Measurements from ENCODE around the gene MKRN1. TPM values are rescaled to one million over a fixed set of nuclear protein-coding genes. Genes with fewer than 3 reads are reported as not detected.
"Not testable (repeated sequence)": the region's sequence is repeated elsewhere in the genome, so short reads cannot be mapped to it uniquely, and the experiment has no call there.

Gene MKRN1
- polyA plus RNA-seq, 2 donors, result 35.5 to 38.1 TPM

- no peaks in the 10 kb centered on the region for H3K36me3 ChIP-seq (ENCODE audit: control insufficient read depth in 2 of 2, insufficient read depth in 2 of 2, low read length in 1 of 2)
- no peaks in the 10 kb centered on the region for H3K27me3 ChIP-seq (ENCODE audit: control insufficient read depth in 1 of 2, insufficient read depth in 2 of 2, low read length in 2 of 2)
- H3K9me3 ChIP-seq (ENCODE audit: control insufficient read depth in 2 of 2, insufficient read depth in 1 of 2, low read depth in 1 of 2, low read length in 1 of 2), result no peaks in the 10 kb centered on the region
- no peaks in the 10 kb centered on the region for H3K4me1 ChIP-seq (ENCODE audit: control insufficient read depth in 2 of 2, insufficient read depth in 2 of 2, low read length in 1 of 2)
- WGBS, 2 donors, result 24 to 29% methylated on average over 9 of the region's 9 CpGs
- H3K27ac ChIP-seq (ENCODE audit: low read depth in 2 of 2, low read length in 1 of 2), result no peak overlapping the region
- no peak overlapping the region for H3K4me3 ChIP-seq (ENCODE audit: low read depth in 1 of 2, low read length in 2 of 2)
Observed at GRCh38 chr7:140512317-140513000, 33.2 kb upstream of the MKRN1 start.

GRCh38 chr7:140509789-140510188, 30.5 kb upstream of the MKRN1 start:
- Histone ChIP-seq H3K27ac (ENCODE audit: low read depth in 2 of 2, low read length in 1 of 2) (no peak overlapping the region), H3K36me3 (ENCODE audit: control insufficient read depth in 2 of 2, insufficient read depth in 2 of 2, low read length in 1 of 2) (no peaks in the 10 kb centered on the region), H3K4me3 (ENCODE audit: low read depth in 1 of 2, low read length in 2 of 2) (no peak overlapping the region), H3K4me1 (ENCODE audit: control insufficient read depth in 2 of 2, insufficient read depth in 2 of 2, low read length in 1 of 2) (no peaks in the 10 kb centered on the region), H3K9me3 (ENCODE audit: control insufficient read depth in 2 of 2, insufficient read depth in 1 of 2, low read depth in 1 of 2, low read length in 1 of 2) (no peaks in the 10 kb centered on the region), H3K27me3 (ENCODE audit: control insufficient read depth in 1 of 2, insufficient read depth in 2 of 2, low read length in 2 of 2) (no peaks in the 10 kb centered on the region)
- WGBS, 2 donors, result 46 to 52% methylated on average over 5 of the region's 5 CpGs

GRCh38 chr7:140507556-140507955, 28.3 kb upstream of the MKRN1 start:
- H3K27ac ChIP-seq (ENCODE audit: low read depth in 2 of 2, low read length in 1 of 2); H3K4me1 ChIP-seq (ENCODE audit: control insufficient read depth in 2 of 2, insufficient read depth in 2 of 2, low read length in 1 of 2); H3K27me3 ChIP-seq (ENCODE audit: control insufficient read depth in 1 of 2, insufficient read depth in 2 of 2, low read length in 2 of 2); H3K36me3 ChIP-seq (ENCODE audit: control insufficient read depth in 2 of 2, insufficient read depth in 2 of 2, low read length in 1 of 2); H3K4me3 ChIP-seq (ENCODE audit: low read depth in 1 of 2, low read length in 2 of 2); H3K9me3 ChIP-seq (ENCODE audit: control insufficient read depth in 2 of 2, insufficient read depth in 1 of 2, low read depth in 1 of 2, low read length in 1 of 2): not testable (repeated sequence)
- WGBS, 2 donors, result 76 to 83% methylated on average over 6 of the region's 6 CpGs

GRCh38 chr7:140506788-140507464, 27.6 kb upstream of the MKRN1 start:
- 42 to 43% methylated on average over 5 of the region's 5 CpGs for WGBS, 2 donors
- H3K27ac ChIP-seq (ENCODE audit: low read depth in 2 of 2, low read length in 1 of 2), result peak overlapping the region in 1 of 2 donors; percentile 34
- H3K4me1 ChIP-seq (ENCODE audit: control insufficient read depth in 2 of 2, insufficient read depth in 2 of 2, low read length in 1 of 2), result no peaks in the 10 kb centered on the region
- no peaks in the 10 kb centered on the region for H3K36me3 ChIP-seq (ENCODE audit: control insufficient read depth in 2 of 2, insufficient read depth in 2 of 2, low read length in 1 of 2)
- H3K4me3 ChIP-seq (ENCODE audit: low read depth in 1 of 2, low read length in 2 of 2), result no peak overlapping the region
- no peaks in the 10 kb centered on the region for H3K27me3 ChIP-seq (ENCODE audit: control insufficient read depth in 1 of 2, insufficient read depth in 2 of 2, low read length in 2 of 2)
- no peaks in the 10 kb centered on the region for H3K9me3 ChIP-seq (ENCODE audit: control insufficient read depth in 2 of 2, insufficient read depth in 1 of 2, low read depth in 1 of 2, low read length in 1 of 2)

- H3K4me3 ChIP-seq (ENCODE audit: low read depth in 1 of 2, low read length in 2 of 2), result no peak overlapping the region
- H3K36me3 ChIP-seq (ENCODE audit: control insufficient read depth in 2 of 2, insufficient read depth in 2 of 2, low read length in 1 of 2), result no peaks in the 10 kb centered on the region
- no peak overlapping the region for H3K27ac ChIP-seq (ENCODE audit: low read depth in 2 of 2, low read length in 1 of 2)
- no peaks in the 10 kb centered on the region for H3K4me1 ChIP-seq (ENCODE audit: control insufficient read depth in 2 of 2, insufficient read depth in 2 of 2, low read length in 1 of 2)
- 70 to 88% methylated on average over 5 of the region's 5 CpGs for WGBS, 2 donors
- no peaks in the 10 kb centered on the region for H3K27me3 ChIP-seq (ENCODE audit: control insufficient read depth in 1 of 2, insufficient read depth in 2 of 2, low read length in 2 of 2)
- no peaks in the 10 kb centered on the region for H3K9me3 ChIP-seq (ENCODE audit: control insufficient read depth in 2 of 2, insufficient read depth in 1 of 2, low read depth in 1 of 2, low read length in 1 of 2)
Observed at GRCh38 chr7:140501966-140502365, 22.7 kb upstream of the MKRN1 start.

- 95 to 98% methylated on average over 7 of the region's 7 CpGs for WGBS, 2 donors
- not testable (repeated sequence) for H3K27ac ChIP-seq (ENCODE audit: low read depth in 2 of 2, low read length in 1 of 2); H3K4me1 ChIP-seq (ENCODE audit: control insufficient read depth in 2 of 2, insufficient read depth in 2 of 2, low read length in 1 of 2); H3K27me3 ChIP-seq (ENCODE audit: control insufficient read depth in 1 of 2, insufficient read depth in 2 of 2, low read length in 2 of 2); H3K4me3 ChIP-seq (ENCODE audit: low read depth in 1 of 2, low read length in 2 of 2); H3K9me3 ChIP-seq (ENCODE audit: control insufficient read depth in 2 of 2, insufficient read depth in 1 of 2, low read depth in 1 of 2, low read length in 1 of 2); H3K36me3 ChIP-seq (ENCODE audit: control insufficient read depth in 2 of 2, insufficient read depth in 2 of 2, low read length in 1 of 2)
Observed at GRCh38 chr7:140497807-140498206, 18.5 kb upstream of the MKRN1 start.

GRCh38 chr7:140497241-140497769, 18.0 kb upstream of the MKRN1 start:
- H3K27ac ChIP-seq (ENCODE audit: low read depth in 2 of 2, low read length in 1 of 2), result no peak overlapping the region
- WGBS, 2 donors, result 73 to 74% methylated on average over 5 of the region's 5 CpGs
- no peak overlapping the region for H3K4me3 ChIP-seq (ENCODE audit: low read depth in 1 of 2, low read length in 2 of 2)
- H3K27me3 ChIP-seq (ENCODE audit: control insufficient read depth in 1 of 2, insufficient read depth in 2 of 2, low read length in 2 of 2), result no peaks in the 10 kb centered on the region
- no peaks in the 10 kb centered on the region for H3K9me3 ChIP-seq (ENCODE audit: control insufficient read depth in 2 of 2, insufficient read depth in 1 of 2, low read depth in 1 of 2, low read length in 1 of 2)
- no peaks in the 10 kb centered on the region for H3K36me3 ChIP-seq (ENCODE audit: control insufficient read depth in 2 of 2, insufficient read depth in 2 of 2, low read length in 1 of 2)
- no peaks in the 10 kb centered on the region for H3K4me1 ChIP-seq (ENCODE audit: control insufficient read depth in 2 of 2, insufficient read depth in 2 of 2, low read length in 1 of 2)

- Histone ChIP-seq H3K36me3 (ENCODE audit: control insufficient read depth in 2 of 2, insufficient read depth in 2 of 2, low read length in 1 of 2) (no peaks in the 10 kb centered on the region), H3K27ac (ENCODE audit: low read depth in 2 of 2, low read length in 1 of 2) (no peak overlapping the region), H3K4me1 (ENCODE audit: control insufficient read depth in 2 of 2, insufficient read depth in 2 of 2, low read length in 1 of 2) (no peaks in the 10 kb centered on the region), H3K4me3 (ENCODE audit: low read depth in 1 of 2, low read length in 2 of 2) (no peak overlapping the region), H3K9me3 (ENCODE audit: control insufficient read depth in 2 of 2, insufficient read depth in 1 of 2, low read depth in 1 of 2, low read length in 1 of 2) (no peaks in the 10 kb centered on the region), H3K27me3 (ENCODE audit: control insufficient read depth in 1 of 2, insufficient read depth in 2 of 2, low read length in 2 of 2) (no peaks in the 10 kb centered on the region)
- WGBS, 2 donors, result 89 to 94% methylated on average over 8 of the region's 9 CpGs
Observed at GRCh38 chr7:140495514-140496097, 16.3 kb upstream of the MKRN1 start.

- Histone ChIP-seq H3K4me3 (ENCODE audit: low read depth in 1 of 2, low read length in 2 of 2) (no peak overlapping the region), H3K4me1 (ENCODE audit: control insufficient read depth in 2 of 2, insufficient read depth in 2 of 2, low read length in 1 of 2) (no peaks in the 10 kb centered on the region), H3K9me3 (ENCODE audit: control insufficient read depth in 2 of 2, insufficient read depth in 1 of 2, low read depth in 1 of 2, low read length in 1 of 2) (no peaks in the 10 kb centered on the region), H3K27me3 (ENCODE audit: control insufficient read depth in 1 of 2, insufficient read depth in 2 of 2, low read length in 2 of 2) (no peaks in the 10 kb centered on the region), H3K27ac (ENCODE audit: low read depth in 2 of 2, low read length in 1 of 2) (no peak overlapping the region), H3K36me3 (ENCODE audit: control insufficient read depth in 2 of 2, insufficient read depth in 2 of 2, low read length in 1 of 2) (no peaks in the 10 kb centered on the region)
- 81 to 87% methylated on average over 9 of the region's 9 CpGs for WGBS, 2 donors
Observed at GRCh38 chr7:140494867-140495266, 15.6 kb upstream of the MKRN1 start.
